Activated T-cell treated with anti-CD3 and anti-CD28 coated beads, Interleukin-2, amount 50 U/mL, for 1 hour (primary cell): ENCODE measurements around the gene ENTHD1.
A peak's percentile ranks its signal among the peaks of the same experiment; 100 is the strongest.

ENCODE experiments used
- DNase-seq: peaks from one replicate; pipeline ENCODE4 v3.0.0-alpha.2; 2020

Gene ENTHD1

DNA sequence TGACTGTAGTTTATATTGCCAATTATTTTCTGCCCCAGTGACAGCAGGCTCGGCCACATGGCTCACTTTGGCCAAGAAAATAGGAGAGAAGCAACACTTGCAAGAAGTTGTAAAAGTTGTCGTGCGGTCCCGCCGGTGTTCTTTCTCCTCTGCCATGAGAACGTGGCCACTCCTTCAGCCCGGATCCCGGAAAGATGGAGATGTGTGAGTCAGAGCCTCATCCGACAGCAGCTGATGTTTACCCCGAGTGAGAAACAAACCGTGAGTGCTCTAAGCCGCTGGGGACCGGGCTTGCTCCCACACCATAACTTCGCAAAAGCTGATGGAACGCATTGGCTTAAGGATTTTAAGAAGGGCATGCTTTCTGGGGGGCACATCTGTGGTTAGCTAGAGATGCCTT is 166.0 kb downstream of the ENTHD1 start:
- no peak for DNase-seq

DNA sequence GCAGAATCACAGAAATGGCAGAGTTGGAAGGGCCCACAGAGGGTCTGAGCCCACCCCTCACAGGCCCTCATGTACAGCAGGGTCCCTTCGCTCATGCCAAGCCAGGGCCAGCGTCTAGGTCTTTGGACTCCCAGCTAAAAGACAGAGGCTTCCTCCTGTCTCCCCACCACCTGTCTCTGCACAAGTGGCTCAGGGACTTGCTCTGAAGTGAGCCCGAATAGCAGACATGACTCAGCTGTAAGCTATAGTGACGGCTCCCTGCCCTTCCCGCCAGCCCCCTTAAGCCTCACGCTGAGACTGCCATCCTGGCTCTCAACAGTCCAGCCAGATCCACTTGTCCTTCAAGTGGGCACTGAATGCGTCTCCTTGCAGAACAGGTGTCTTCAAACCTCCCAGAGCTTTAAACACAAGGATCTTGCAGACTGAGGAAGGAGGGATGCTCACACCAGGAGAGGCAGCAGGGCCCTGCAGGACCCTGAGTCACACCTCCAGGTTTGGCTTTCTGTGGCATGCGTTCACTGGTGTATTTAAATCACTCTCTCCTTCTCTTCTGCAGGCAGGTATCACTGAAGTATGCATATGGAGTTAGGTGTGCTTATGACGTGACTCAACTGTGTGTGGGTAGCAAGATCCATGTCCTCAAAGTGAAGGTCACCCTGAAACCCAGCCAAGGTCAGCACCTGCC is 168.1 kb downstream of the ENTHD1 start:
- no peak for DNase-seq

GRCh38 chr22:39724857-39725256 is 168.7 kb downstream of the ENTHD1 start:
- DNase-seq, result no peak

DNA sequence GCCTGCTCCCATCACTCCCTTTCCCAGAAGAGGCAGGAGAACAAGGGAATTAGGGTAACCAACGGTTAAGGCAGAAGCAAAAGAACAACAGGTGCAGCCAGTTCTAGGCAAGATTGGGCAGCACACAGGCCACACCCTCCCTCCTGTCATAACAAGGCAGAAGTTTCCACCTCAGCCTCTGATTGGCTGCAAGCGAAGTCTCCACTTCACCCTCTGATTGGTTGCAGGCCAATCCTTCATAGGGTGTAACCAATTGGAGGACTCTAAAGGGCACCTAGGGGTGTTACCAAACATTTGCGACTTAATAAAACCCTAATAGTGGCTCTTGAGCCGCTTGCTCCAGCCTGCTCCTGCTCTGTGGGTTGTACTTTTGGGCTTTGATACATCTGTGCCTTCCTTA is 169.2 kb downstream of the ENTHD1 start:
- DNase-seq, result no peak

- peak; percentile 10 for DNase-seq
Measured at GRCh38 chr22:39723899-39724351, 169.6 kb downstream of the ENTHD1 start.

DNA sequence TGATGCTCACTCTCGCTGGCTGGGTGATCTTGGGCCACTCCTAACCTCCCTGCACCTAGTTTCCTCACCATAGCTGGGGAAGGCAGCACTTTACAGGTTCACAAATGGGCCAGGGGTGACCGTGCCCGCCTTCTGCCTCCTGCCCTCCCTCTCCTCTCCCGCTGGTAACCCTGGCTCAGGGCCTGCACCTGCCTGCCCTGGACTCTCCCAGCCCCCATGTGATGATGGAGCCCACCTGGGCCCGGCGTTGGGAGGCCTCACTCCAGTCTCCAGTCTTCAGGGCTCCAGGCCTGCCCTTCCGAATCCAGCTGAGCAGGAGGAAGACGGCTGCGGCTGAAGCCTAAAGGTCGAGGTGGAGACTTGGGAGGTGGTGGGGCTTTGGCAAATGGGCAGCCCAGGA is 170.1 kb downstream of the ENTHD1 start:
- DNase-seq, result peak; percentile 12

- DNase-seq, result peak; percentile 10
Measured at GRCh38 chr22:39722501-39722900, 171.1 kb downstream of the ENTHD1 start.

DNA sequence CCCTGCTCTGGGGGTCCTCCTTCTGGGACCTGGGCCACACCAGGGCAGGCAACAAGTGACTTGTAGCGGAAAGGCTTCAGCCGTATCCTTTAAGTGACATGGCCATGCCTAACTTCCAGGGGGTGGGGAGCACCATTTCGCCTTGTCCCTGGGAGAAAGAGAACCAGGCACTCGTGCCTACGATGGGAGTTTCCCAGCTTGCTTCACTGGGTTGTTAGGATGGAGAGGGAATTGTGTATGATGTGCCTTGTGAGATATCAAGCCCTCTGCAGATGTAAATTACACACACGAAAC is 171.6 kb downstream of the ENTHD1 start:
- peak; percentile 4 for DNase-seq

GRCh38 chr22:39721206-39722031 is 172.1 kb downstream of the ENTHD1 start:
- DNase-seq, result no peak

GRCh38 chr22:39719559-39720450 is 173.8 kb downstream of the ENTHD1 start:
- peak; percentile 12 for DNase-seq

GRCh38 chr22:39718921-39719475 is 174.6 kb downstream of the ENTHD1 start:
- DNase-seq, result peak; percentile 4

GRCh38 chr22:39718206-39718605 is 175.4 kb downstream of the ENTHD1 start:
- DNase-seq, result no peak

DNA sequence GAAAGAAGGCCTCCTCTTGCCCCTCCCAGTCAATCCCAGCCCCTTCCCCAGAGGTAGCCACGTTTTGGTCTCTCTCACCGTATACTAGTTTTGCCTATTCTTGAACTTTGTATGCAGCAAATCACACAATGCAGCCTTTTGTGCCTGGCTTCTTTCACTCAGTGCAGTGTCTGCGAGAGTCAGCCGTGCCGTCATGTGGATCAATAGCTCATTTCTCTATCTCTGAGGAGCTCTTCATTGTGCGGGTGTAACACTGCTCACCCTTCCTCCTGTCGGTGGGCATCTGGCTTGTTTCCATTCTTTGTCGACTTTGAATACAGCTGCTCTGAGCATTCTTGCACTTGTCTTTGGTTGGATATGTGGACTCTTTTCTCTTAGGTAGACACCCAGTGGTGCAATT is 176.5 kb downstream of the ENTHD1 start:
- no peak for DNase-seq

- DNase-seq, result no peak
Measured at GRCh38 chr22:39716534-39716933, 177.0 kb downstream of the ENTHD1 start.

DNA sequence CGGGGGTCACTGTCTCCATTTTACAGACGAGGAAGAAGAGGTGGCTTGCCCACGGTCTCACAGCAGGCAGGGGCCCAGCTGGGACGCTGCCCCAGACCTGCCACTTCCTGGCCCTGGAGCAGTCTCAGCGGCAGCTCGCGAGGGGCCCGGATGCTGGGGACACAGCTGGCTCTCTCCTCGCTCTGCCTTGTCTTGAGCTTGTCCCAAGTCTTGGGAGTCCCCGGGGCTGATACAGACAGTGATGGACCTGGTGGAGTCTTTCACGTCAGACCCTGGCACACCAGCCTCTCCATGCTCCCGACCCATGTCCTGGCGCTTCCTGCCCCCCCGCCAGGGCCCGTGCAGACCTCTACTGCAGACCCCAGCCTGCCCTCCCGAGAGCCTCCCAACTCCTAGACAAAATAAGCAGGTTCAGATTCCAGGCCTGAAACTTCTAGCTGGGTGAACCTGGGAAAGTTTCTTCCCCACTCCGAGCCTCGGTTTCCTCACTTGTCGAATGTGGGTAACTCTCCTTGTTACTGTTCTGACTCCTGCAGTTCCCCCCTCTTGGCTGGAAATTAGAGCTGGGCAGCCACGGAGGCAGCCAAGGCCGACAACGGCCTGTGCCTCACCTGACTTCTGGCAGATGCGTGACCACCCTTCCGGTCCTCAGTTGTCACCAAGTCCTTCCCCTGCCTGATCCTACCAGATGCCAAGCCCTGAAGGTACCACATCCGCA is 177.6 kb downstream of the ENTHD1 start:
- no peak for DNase-seq

DNA sequence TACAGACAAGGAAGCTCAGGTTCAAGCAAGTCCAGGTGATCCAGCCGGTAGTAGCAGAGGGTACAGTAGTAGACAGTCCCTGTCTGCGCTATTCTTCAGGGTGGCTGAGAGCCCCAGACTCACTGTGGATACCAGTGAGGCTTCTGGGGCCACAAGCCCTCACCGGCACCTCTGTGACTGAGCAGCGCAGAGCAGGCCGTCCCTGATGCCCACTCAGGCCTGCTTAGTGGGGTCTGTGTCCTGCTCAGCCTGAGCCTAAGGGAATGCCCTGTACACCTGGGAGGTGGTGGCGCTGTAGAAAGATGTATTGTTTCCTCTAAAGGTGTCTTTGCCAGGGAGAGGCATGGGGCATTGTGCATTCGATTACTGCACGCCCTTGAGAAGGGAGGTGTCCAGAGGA is 179.2 kb downstream of the ENTHD1 start:
- no peak for DNase-seq

GRCh38 chr22:39713799-39714290 is 179.7 kb downstream of the ENTHD1 start:
- no peak for DNase-seq

GRCh38 chr22:39712751-39713525 is 180.6 kb downstream of the ENTHD1 start:
- DNase-seq, result no peak

- no peak for DNase-seq
Measured at GRCh38 chr22:39712081-39712480, 181.5 kb downstream of the ENTHD1 start.

DNA sequence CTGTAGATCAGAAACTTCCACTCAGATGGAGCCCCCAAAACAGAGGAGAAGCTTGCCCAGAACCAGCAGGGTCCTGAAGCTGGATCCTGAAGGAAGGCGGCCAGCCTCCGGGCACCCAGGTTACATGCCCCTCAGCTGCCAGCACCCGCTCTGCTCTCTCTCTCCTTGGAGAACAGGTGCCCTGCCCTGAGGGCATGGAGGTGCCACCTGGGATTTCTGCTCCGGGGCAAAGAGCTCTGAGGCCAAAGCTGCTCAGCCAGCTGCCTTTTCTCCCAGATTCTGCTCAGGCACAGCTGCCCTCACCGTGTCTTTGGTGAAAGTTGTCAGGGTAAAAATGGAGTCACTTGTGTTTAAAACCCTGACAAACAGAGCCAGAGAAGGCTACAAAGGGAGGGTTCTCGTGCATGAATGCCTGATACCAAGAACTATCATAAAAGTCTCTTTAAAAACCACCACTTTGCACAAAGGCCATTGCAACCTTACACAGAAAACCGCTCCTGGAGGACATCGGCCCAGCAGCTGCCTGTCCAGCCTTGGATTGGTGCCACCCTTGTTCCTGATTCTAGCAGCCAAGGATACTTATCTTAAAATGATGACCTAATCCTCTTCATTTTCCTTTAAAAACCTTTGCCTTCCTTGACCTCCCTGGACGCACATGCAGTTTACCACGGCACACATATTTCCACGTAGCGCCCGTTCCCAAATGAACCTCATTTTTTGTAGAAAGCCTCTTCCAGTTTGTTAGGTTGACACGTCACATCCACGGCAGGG is 183.0 kb downstream of the ENTHD1 start:
- DNase-seq, result no peak

GRCh38 chr22:39707816-39708215 is 185.7 kb downstream of the ENTHD1 start:
- no peak for DNase-seq
